ENCODE data around the gene MGAT2. TPM values are rescaled to one million over a fixed set of nuclear protein-coding genes. Genes with fewer than 3 reads are reported as not detected.

Gene MGAT2
- total RNA-seq, 4 donors from 2014 or later = 18.5 to 26.4 (median 25.4) TPM

DNA sequence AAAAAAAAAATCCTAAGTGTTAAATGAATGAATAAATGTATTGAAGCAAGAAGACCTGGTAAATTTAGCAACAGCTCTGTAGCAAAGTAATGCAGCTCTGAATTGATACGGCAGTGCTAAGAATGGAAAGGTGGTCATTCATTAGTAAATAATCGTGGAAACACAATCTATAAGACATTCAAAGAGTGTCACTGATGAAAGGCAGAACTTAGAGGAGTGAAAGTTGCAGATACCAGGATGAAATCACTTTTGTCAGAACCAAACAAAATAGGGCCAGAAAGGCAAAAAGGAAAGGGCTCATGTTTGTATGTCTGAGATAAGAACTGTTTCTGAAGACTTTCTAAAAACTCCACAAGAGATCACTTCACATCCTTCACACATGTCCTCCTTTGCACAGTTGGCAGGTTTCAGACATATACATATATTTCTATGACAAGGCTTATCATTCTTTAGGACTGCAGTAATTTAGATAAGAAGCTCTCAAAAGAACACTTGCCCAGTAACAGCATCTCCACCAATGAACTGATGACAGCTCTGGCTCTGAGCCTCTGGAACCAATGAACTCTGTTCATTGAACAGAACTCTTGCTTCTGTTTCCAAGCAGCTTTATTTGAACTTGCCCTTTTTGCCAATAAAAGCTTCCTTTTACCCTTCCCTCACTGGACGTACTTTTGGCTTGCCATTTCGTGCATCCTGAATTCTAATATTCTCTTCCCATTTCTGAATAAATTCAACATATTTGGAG lies 26.1 kb upstream of the MGAT2 start:
- TF ChIP-seq, protein P1, sequence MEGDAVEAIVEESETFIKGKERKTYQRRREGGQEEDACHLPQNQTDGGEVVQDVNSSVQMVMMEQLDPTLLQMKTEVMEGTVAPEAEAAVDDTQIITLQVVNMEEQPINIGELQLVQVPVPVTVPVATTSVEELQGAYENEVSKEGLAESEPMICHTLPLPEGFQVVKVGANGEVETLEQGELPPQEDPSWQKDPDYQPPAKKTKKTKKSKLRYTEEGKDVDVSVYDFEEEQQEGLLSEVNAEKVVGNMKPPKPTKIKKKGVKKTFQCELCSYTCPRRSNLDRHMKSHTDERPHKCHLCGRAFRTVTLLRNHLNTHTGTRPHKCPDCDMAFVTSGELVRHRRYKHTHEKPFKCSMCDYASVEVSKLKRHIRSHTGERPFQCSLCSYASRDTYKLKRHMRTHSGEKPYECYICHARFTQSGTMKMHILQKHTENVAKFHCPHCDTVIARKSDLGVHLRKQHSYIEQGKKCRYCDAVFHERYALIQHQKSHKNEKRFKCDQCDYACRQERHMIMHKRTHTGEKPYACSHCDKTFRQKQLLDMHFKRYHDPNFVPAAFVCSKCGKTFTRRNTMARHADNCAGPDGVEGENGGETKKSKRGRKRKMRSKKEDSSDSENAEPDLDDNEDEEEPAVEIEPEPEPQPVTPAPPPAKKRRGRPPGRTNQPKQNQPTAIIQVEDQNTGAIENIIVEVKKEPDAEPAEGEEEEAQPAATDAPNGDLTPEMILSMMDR (IDR thresholded peaks at IDR 0.05; ENCODE audit: low read depth) = no peak

DNA sequence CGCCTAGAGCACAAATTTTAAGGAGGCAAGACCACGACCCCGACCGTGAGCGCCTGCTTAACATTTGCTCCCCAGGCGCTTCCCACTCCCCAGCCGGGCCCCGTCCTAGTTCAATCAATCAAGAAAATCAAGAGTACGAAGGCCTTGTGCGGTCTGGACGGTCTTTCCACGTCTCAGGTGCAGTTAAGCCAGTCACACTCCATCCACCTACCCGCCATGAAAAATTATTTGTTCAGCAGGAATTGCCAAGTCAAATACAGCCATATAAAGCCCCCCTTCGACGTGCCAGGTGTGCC lies 22.5 kb upstream of the MGAT2 start:
- TF ChIP-seq, protein P1 (IDR thresholded peaks at IDR 0.05; ENCODE audit: low read depth) = no peak

DNA sequence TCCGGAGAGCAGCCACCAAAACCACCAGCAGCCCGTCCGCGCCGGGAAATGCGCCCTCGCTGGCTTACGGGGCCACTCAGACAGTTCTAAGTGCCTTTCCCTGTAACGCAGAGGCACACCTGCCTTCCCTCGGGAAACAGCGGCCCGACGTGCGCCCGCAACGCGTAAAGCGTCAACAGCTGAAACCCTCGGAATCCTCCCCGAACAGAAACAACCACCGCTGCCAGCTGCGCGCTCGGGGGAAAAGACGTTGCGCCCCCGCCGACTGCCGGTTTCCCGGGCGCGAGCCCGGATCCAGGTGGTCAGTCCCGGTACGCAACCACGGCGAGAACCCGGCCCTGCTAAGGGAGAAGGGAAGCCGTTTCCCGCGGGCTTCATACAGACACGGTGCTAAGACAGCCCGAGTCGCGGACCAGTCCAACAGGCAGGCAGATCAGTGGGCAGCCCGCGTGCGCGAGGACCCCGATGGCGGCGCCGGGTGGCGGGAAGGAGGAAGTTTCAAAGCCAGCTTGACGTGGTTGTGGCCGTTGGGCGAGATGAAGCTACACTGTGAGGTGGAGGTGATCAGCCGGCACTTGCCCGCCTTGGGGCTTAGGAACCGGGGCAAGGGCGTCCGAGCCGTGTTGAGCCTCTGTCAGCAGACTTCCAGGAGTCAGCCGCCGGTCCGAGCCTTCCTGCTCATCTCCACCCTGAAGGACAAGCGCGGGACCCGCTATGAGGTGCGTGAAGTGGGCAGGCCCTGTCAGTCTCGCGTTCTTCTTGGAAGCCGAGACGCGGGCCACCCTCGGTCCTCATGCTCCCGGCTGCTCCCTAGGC lies 21.9 kb upstream of the MGAT2 start, which contains the start of gene LRR1:
Gene LRR1 (plus strand): TSS at position 456 of the 816 bp plus-strand sequence. CDS start 81 bp downstream, at position 537.
- TF ChIP-seq, protein P1 (IDR thresholded peaks at IDR 0.05; ENCODE audit: low read depth) = no peak

GRCh38 chr14:49607583-49607982 lies 13.0 kb upstream of the MGAT2 start:
- TF ChIP-seq, protein P1 (IDR thresholded peaks at IDR 0.05; ENCODE audit: low read depth) = no peak

GRCh38 chr14:49612251-49612650 lies 8.3 kb upstream of the MGAT2 start:
- TF ChIP-seq, protein P1 (IDR thresholded peaks at IDR 0.05; ENCODE audit: low read depth) = no peak

DNA sequence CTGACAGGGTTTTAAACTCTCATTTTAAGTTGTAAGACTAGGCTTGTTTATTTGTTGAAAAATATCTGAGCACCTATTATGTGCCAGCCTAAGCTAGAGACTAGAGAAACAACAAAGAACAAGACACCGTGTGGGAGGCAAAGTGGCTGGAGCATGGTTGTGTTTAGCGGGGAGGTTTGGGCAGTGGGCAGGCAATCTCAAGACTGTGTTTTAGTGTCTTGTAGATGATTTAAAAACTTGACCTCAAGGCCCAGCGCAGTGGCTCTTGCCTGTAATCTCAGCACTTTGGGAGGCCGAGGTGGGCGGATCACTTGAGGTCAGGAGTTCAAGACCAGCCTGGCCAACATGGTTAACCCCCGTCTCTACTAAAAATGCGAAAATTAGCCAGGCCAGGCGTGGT lies 7.9 kb upstream of the MGAT2 start:
- TF ChIP-seq, protein P1 (IDR thresholded peaks at IDR 0.05; ENCODE audit: low read depth) = no peak

DNA sequence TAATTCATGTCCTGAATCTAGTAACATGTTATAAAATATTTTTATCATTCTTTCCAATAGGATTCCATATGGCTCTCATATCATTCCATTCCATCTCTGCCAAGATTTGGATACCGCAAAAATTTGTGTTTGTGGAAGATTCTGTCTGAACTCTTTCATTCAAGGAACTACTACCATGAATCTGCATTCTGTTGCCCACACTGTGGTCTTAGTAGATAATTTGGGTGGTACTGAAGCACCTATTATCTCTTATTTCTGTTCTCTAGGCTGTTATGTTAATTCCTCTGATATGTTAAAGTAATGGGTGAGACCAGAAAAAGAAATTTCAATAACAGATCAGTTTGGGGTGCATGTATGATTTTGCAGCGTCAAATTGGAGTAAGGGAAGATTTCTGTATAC lies 6.4 kb upstream of the MGAT2 start:
- TF ChIP-seq, protein P1 (IDR thresholded peaks at IDR 0.05; ENCODE audit: low read depth) = no peak

All from subcutaneous adipose tissue (tissue), 4 donors.